NB4 (cell line): Measurements from ENCODE around the gene GLOD4.

ENCODE experiments used
- CTCF ChIP-seq: IDR thresholded peaks from one replicate; pipeline ENCODE4 v1.5.1; 2012; ENCODE audit warnings: low read depth, low read length
- POLR2A ChIP-seq: IDR thresholded peaks from 2 replicates; pipeline ENCODE4 v1.6.1; 2011; ENCODE audit warnings: mild to moderate bottlenecking; ENCODE audit not compliant: insufficient read length; ENCODE audit errors: extremely low read depth

- TF ChIP-seq CTCF (no peak), POLR2A (no peak)
These were observed 28.7 kb downstream of the GLOD4 start for GRCh38 chr17:753418-753817.
